ENCODE data around the gene HSPD1. TPM values are rescaled to one million over a fixed set of nuclear protein-coding genes. Genes with fewer than 3 reads are reported as not detected.
"Not testable (repeated sequence)": the region's sequence is repeated elsewhere in the genome, so short reads cannot be mapped to it uniquely, and the experiment has no call there.

The HSPD1 gene
- total RNA-seq, 2 donors from 2014 or later = 48.9 to 121 TPM

DNA sequence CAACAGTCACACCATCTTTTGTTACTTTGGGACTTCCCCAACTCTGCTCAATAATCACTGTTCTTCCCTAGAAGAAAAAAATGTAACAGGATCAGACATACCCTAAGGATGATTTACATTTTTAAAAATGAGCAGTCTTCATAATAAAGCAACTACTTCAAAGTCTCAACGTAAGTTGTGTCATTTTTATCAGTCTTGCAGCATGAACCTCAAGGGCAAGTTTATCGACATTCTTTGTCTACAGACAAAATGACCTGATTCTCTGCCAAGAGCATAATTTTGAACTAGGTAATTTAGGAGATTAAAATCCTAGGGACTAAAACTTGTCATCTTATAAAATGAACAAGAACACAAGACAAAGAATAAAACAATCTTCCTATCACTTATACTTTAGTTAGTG, 2.3 kb downstream of the HSPD1 start:
- ATAC-seq (ENCODE audit: insufficient number of reproducible peaks, low FRiP score, low read depth) (no peak), DNase-seq (ENCODE audit: low spot score) (no peak)
- TF ChIP-seq, protein P1, sequence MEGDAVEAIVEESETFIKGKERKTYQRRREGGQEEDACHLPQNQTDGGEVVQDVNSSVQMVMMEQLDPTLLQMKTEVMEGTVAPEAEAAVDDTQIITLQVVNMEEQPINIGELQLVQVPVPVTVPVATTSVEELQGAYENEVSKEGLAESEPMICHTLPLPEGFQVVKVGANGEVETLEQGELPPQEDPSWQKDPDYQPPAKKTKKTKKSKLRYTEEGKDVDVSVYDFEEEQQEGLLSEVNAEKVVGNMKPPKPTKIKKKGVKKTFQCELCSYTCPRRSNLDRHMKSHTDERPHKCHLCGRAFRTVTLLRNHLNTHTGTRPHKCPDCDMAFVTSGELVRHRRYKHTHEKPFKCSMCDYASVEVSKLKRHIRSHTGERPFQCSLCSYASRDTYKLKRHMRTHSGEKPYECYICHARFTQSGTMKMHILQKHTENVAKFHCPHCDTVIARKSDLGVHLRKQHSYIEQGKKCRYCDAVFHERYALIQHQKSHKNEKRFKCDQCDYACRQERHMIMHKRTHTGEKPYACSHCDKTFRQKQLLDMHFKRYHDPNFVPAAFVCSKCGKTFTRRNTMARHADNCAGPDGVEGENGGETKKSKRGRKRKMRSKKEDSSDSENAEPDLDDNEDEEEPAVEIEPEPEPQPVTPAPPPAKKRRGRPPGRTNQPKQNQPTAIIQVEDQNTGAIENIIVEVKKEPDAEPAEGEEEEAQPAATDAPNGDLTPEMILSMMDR (IDR thresholded peaks at IDR 0.05) = no peak
- H3K9me3 ChIP-seq = no peaks in the 10 kb centered on the region
- no peak overlapping the region for H3K27ac ChIP-seq
- H3K36me3 ChIP-seq = peaks cover 38% of the 10 kb centered on the region
- H3K27me3 ChIP-seq (replicated peaks; ENCODE audit: insufficient read depth) = no peaks in the 10 kb centered on the region
- peaks cover 22 to 53% of the 10 kb centered on the region in 2 donors for H3K4me1 ChIP-seq (ENCODE audit: control insufficient read depth in 1 of 2, low read depth in 2 of 2)
- H3K4me3 ChIP-seq = no peak overlapping the region

- H3K36me3 ChIP-seq = peaks cover 44% of the 10 kb centered on the region
- no peak overlapping the region for H3K27ac ChIP-seq
- ATAC-seq (ENCODE audit: insufficient number of reproducible peaks, low FRiP score, low read depth) (no peak), DNase-seq (ENCODE audit: low spot score) (no peak)
- TF ChIP-seq, protein P1 (IDR thresholded peaks at IDR 0.05) = no peak
- H3K4me1 ChIP-seq (ENCODE audit: control insufficient read depth in 1 of 2, low read depth in 2 of 2) = peaks cover 16 to 46% of the 10 kb centered on the region in 2 donors
- no peak overlapping the region for H3K4me3 ChIP-seq
- H3K9me3 ChIP-seq = no peaks in the 10 kb centered on the region
- no peaks in the 10 kb centered on the region for H3K27me3 ChIP-seq (replicated peaks; ENCODE audit: insufficient read depth)
Observed at GRCh38 chr2:197496695-197497094, 2.9 kb downstream of the HSPD1 start.

- peaks cover 11 to 38% of the 10 kb centered on the region in 2 donors for H3K4me1 ChIP-seq (ENCODE audit: control insufficient read depth in 1 of 2, low read depth in 2 of 2)
- peaks cover 50% of the 10 kb centered on the region for H3K36me3 ChIP-seq
- no peak for DNase-seq (ENCODE audit: low spot score)
- no peaks in the 10 kb centered on the region for H3K27me3 ChIP-seq (replicated peaks; ENCODE audit: insufficient read depth)
- no peak overlapping the region for H3K27ac ChIP-seq
- ATAC-seq (ENCODE audit: insufficient number of reproducible peaks, low FRiP score, low read depth) = no peak
- no peak overlapping the region for H3K4me3 ChIP-seq
- TF ChIP-seq, protein P1 (IDR thresholded peaks at IDR 0.05) = no peak
- no peaks in the 10 kb centered on the region for H3K9me3 ChIP-seq
Observed at GRCh38 chr2:197495433-197496134, 4.1 kb downstream of the HSPD1 start.

DNA sequence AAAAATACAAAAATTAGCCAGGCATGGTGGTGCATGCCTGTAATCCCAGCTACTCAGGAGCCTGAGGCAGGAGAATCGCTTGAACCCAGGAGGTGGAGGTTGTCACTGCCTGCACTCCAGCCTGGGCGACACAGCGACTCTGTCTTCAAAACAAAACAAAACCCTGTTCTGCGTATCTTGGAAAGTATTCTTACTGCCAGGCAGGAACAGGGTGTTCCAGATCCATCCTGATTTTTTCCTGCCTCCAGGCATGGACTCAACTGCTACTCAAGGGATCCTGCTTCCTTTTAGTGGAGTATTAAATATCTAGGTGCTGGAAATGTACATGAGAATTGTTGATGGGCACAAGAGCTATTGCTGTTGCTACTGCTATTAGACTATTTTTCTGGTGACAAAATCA, 12.3 kb downstream of the HSPD1 start:
- no peak for ATAC-seq (ENCODE audit: insufficient number of reproducible peaks, low FRiP score, low read depth)
- no peak for DNase-seq (ENCODE audit: low spot score)
- no peaks in the 10 kb centered on the region for H3K4me1 ChIP-seq (ENCODE audit: control insufficient read depth in 1 of 2, low read depth in 2 of 2)
- no peaks in the 10 kb centered on the region for H3K27me3 ChIP-seq (replicated peaks; ENCODE audit: insufficient read depth)
- peaks cover 39% of the 10 kb centered on the region for H3K36me3 ChIP-seq
- no peak overlapping the region for H3K4me3 ChIP-seq
- TF ChIP-seq, protein P1 (IDR thresholded peaks at IDR 0.05) = no peak
- H3K9me3 ChIP-seq = peaks cover 13% of the 10 kb centered on the region
- H3K27ac ChIP-seq = no peak overlapping the region

GRCh38 chr2:197486175-197486574, 13.5 kb downstream of the HSPD1 start:
- TF ChIP-seq, protein P1 (IDR thresholded peaks at IDR 0.05) = no peak
- H3K27me3 ChIP-seq (replicated peaks; ENCODE audit: insufficient read depth) = no peaks in the 10 kb centered on the region
- ATAC-seq (ENCODE audit: insufficient number of reproducible peaks, low FRiP score, low read depth) (no peak), DNase-seq (ENCODE audit: low spot score) (no peak)
- peaks cover 31% of the 10 kb centered on the region for H3K36me3 ChIP-seq
- no peak overlapping the region for H3K27ac ChIP-seq
- H3K4me3 ChIP-seq = no peak overlapping the region
- peaks cover 13% of the 10 kb centered on the region for H3K9me3 ChIP-seq
- H3K4me1 ChIP-seq (ENCODE audit: control insufficient read depth in 1 of 2, low read depth in 2 of 2) = no peaks in the 10 kb centered on the region

DNA sequence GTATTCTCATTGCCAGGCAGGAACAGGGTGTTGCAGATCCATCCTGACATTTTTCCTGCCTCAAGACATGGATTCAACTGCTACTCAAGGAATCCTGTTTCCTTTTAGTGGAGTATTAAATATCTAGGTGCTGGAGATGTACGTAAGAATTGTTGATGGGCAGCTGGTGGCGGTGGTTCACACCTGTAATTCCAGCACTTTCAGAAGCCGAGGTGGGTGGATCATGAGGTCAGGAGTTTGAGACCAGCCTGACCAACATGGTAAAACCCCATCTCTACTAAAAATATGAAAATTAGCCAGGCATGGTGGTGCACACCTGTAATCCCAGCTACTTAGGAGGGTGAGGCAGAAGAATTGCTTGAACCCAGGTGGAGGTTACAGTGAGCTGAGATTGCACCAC, 15.4 kb downstream of the HSPD1 start:
- H3K27ac ChIP-seq; H3K4me1 ChIP-seq (ENCODE audit: control insufficient read depth in 1 of 2, low read depth in 2 of 2); H3K4me3 ChIP-seq; H3K27me3 ChIP-seq (replicated peaks; ENCODE audit: insufficient read depth); ATAC-seq (ENCODE audit: insufficient number of reproducible peaks, low FRiP score, low read depth); DNase-seq (ENCODE audit: low spot score): not testable (repeated sequence)
- Histone ChIP-seq H3K36me3 (peaks cover 22% of the 10 kb centered on the region), H3K9me3 (peaks cover 13% of the 10 kb centered on the region)

Data from thoracic aorta (tissue), 2 donors.